Bronchial epithelial cell (primary cell): ENCODE measurements around the gene MAN1C1. TPM values are rescaled to one million over a fixed set of nuclear protein-coding genes. Genes with fewer than 3 reads are reported as not detected.

ENCODE experiments used
- DNase-seq: peaks from one replicate; pipeline ENCODE4 v3.0.0-alpha.2; 2010; ENCODE audit warnings: low read depth
- FAIRE-seq: peaks from 2 replicates; lab custom pipeline; 2011; peaks lifted over from hg19 to GRCh38; lab: Jason Lieb, UNC
- H3K27me3 ChIP-seq: 2 replicates; pipeline ENCODE4 v1.5.1; 2011; ENCODE audit warnings: low read length; ENCODE audit not compliant: control insufficient read depth, insufficient read depth
- H3K36me3 ChIP-seq: 2 replicates; pipeline ENCODE4 v1.5.1; 2011; ENCODE audit warnings: low read length; ENCODE audit not compliant: control insufficient read depth, insufficient read depth
- H3K4me3 ChIP-seq: 2 replicates; pipeline ENCODE4 v1.5.1; 2011; ENCODE audit warnings: mild to moderate bottlenecking, low read depth, low read length, control low read depth
- total RNA-seq: library from RNA; depleted of rRNA; stranded (reverse); fragments of >200 nt; gene quantifications from 2 replicates; pipeline ENCODE4 v1.2.1, GENCODE V29; 2014
- TF ChIP-seq, protein P1 (sequence below): IDR thresholded peaks from 2 replicates; pipeline ENCODE4 v1.5.1; 2011; ENCODE audit warnings: mild to moderate bottlenecking, moderate library complexity, low read length, control low read depth, inconsistent platforms; ENCODE audit not compliant: insufficient read depth, severe bottlenecking

MAN1C1 gene
- total RNA-seq, 1 donor from 2014 or later: under 0.01 TPM

DNA sequence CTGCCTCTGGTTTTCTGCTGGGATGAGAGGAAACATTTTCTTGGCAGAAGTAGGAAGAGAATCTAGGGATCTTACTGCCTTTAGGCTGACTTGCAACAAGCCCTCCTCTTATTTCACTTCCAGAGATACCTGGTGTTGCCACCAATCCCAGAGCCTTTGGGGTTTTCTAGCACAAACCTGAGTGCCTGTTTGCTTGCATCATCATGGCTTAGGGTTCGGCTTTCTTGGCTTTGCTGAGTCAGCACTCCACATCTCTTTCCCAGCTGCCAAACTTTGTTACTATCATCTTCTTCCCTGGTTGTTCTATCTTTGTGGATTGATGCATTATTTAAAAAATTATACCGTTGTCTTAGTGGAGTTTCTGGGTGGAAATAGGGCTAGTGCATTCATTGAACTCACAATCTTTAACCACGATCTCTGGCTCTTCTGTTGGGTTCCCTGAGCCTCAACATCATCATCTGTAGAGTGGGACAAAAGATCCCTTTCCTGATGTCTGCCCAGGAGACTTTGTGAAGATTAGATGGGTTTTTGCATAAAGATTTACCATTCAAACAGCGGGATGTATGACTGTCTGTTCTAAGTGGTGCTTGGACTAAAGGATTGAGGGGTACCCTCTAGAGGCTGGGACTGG is 106.8 kb downstream of the MAN1C1 start:
- FAIRE-seq (no peak), DNase-seq (no peak)
- Histone ChIP-seq H3K36me3 (no peaks in the 10 kb centered on the region), H3K4me3 (no peak overlapping the region), H3K27me3 (no peaks in the 10 kb centered on the region)
- TF ChIP-seq, protein P1, sequence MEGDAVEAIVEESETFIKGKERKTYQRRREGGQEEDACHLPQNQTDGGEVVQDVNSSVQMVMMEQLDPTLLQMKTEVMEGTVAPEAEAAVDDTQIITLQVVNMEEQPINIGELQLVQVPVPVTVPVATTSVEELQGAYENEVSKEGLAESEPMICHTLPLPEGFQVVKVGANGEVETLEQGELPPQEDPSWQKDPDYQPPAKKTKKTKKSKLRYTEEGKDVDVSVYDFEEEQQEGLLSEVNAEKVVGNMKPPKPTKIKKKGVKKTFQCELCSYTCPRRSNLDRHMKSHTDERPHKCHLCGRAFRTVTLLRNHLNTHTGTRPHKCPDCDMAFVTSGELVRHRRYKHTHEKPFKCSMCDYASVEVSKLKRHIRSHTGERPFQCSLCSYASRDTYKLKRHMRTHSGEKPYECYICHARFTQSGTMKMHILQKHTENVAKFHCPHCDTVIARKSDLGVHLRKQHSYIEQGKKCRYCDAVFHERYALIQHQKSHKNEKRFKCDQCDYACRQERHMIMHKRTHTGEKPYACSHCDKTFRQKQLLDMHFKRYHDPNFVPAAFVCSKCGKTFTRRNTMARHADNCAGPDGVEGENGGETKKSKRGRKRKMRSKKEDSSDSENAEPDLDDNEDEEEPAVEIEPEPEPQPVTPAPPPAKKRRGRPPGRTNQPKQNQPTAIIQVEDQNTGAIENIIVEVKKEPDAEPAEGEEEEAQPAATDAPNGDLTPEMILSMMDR: no peak

DNA sequence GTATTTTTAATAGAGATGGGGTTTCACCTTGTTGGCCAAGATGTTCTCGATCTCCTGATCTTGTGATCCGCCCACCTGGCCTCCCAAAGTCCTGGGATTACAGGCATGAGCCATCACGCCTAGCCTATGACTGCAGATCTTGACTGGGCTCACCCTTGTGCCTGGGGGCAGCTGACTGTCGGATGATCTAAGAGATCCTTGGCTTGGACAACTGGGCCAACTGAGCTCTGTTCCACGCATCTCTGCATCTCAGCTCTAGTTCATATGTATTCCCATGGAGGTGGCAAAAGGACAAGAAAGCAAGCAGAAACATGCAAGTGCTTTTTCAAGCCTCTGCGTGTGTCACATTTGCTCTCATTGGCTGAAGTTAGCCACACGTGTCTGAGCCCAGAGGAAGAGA is 107.6 kb downstream of the MAN1C1 start:
- DNase-seq (peak; percentile 95), FAIRE-seq (peak; percentile 98)
- TF ChIP-seq, protein P1: no peak
- Histone ChIP-seq H3K4me3 (no peak overlapping the region), H3K27me3 (no peaks in the 10 kb centered on the region), H3K36me3 (no peaks in the 10 kb centered on the region)

- FAIRE-seq (no peak), DNase-seq (no peak)
- no peak overlapping the region for H3K4me3 ChIP-seq
- no peaks in the 10 kb centered on the region for H3K27me3 ChIP-seq
- TF ChIP-seq, protein P1: no peak
- no peaks in the 10 kb centered on the region for H3K36me3 ChIP-seq
These were observed 108.4 kb downstream of the MAN1C1 start for GRCh38 chr1:25724966-25725365.

GRCh38 chr1:25725482-25725881 is 108.9 kb downstream of the MAN1C1 start:
- Histone ChIP-seq H3K4me3 (no peak overlapping the region), H3K27me3 (no peaks in the 10 kb centered on the region), H3K36me3 (no peaks in the 10 kb centered on the region)
- no peak for FAIRE-seq
- DNase-seq: no peak
- TF ChIP-seq, protein P1: no peak

DNA sequence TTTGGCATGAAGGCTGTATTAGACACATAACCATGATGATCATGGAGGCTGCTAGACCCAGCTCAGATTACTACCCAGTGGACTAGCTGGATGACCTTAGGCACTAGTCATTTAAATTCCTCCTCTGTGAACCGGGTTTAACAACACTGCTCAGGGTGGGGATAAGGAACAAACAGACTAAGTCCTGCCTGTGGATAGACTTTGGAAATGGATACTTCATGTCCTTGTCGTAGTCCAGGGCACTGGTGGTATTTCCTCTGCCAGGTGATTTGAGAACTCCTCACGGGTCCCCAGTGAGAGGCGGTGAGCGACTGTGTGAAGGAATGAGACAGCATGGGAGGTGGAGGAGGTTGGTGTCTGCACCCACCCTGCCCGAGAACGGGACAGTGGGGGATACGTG is 110.5 kb downstream of the MAN1C1 start:
- Histone ChIP-seq H3K4me3 (no peak overlapping the region), H3K27me3 (no peaks in the 10 kb centered on the region), H3K36me3 (no peaks in the 10 kb centered on the region)
- FAIRE-seq (peak; percentile 89), DNase-seq (no peak)
- TF ChIP-seq, protein P1: no peak
